GM23338 (cell line): ENCODE data around the gene DDR2. TPM values are rescaled to one million over a fixed set of nuclear protein-coding genes. Genes with fewer than 3 reads are reported as not detected.

ENCODE experiments used
- ATAC-seq: fragments of 200-7000 bp; cut with Tn5 transposase; 3 replicates; pipeline ENCODE4 v1.9.1; 2020
- DNase-seq: peaks from one replicate; pipeline ENCODE4 v3.0.0-alpha.2; 2015; ENCODE audit warnings: low spot score
- H2AFZ ChIP-seq: fragments of 200-600 bp; sonication (generic); 2 replicates; pipeline ENCODE4 v1.8.0; 2016; ENCODE audit warnings: antibody characterized with exemption, mild to moderate bottlenecking, moderate library complexity
- H3F3A ChIP-seq: fragments of 200-600 bp; sonication (generic); replicated peaks from 2 replicates; pipeline ENCODE4 v1.8.0; 2017; ENCODE audit warnings: antibody characterized with exemption, mixed run types, low read depth
- H3K27ac ChIP-seq: fragments of 200-600 bp; sonication (generic); 2 replicates; pipeline ENCODE4 v1.6.1; 2016; ENCODE audit warnings: low read depth
- H3K27me3 ChIP-seq: fragments of 200-600 bp; sonication (generic); 2 replicates; pipeline ENCODE4 v1.8.0; 2016; ENCODE audit warnings: mild to moderate bottlenecking, mixed run types, moderate library complexity; ENCODE audit not compliant: insufficient read depth
- H3K36me3 ChIP-seq: fragments of 200-600 bp; sonication (generic); 2 replicates; pipeline ENCODE4 v1.8.0; 2016; ENCODE audit warnings: mild to moderate bottlenecking; ENCODE audit not compliant: insufficient read depth
- H3K4me1 ChIP-seq: fragments of 200-600 bp; sonication (generic); 2 replicates; pipeline ENCODE4 v1.8.0; 2016; ENCODE audit warnings: mild to moderate bottlenecking, moderate library complexity; ENCODE audit not compliant: insufficient read depth
- H3K4me2 ChIP-seq: fragments of 200-600 bp; sonication (generic); 2 replicates; pipeline ENCODE4 v1.7.1; 2017; ENCODE audit warnings: mixed run types
- H3K4me3 ChIP-seq: fragments of 200-600 bp; sonication (generic); 2 replicates; pipeline ENCODE4 v1.6.1; 2016; ENCODE audit warnings: mixed run types
- H3K79me2 ChIP-seq: fragments of 200-600 bp; sonication (generic); replicated peaks from 2 replicates; pipeline ENCODE4 v1.8.0; 2017; ENCODE audit warnings: mild to moderate bottlenecking; ENCODE audit not compliant: insufficient read depth
- H3K9me2 ChIP-seq: fragments of 200-600 bp; sonication (generic); 2 replicates; pipeline ENCODE4 v1.8.0; 2017; ENCODE audit not compliant: insufficient read depth
- H4K20me1 ChIP-seq: fragments of 200-600 bp; sonication (generic); replicated peaks from 2 replicates; pipeline ENCODE4 v1.8.0; 2017; ENCODE audit warnings: mild to moderate bottlenecking; ENCODE audit not compliant: insufficient read depth
- H3K27ac Mint-ChIP-seq: 2 replicates; pipeline ENCODE4 v1.8.0; 2020; ENCODE audit warnings: inconsistent platforms, mild to moderate bottlenecking, moderate library complexity, mixed read lengths
- H3K27me3 Mint-ChIP-seq: 3 replicates; pipeline ENCODE4 v1.8.0; 2022; ENCODE audit warnings: low read depth, mild to moderate bottlenecking, moderate library complexity, mixed read lengths, inconsistent platforms; ENCODE audit not compliant: insufficient read depth, poor library complexity
- H3K36me3 Mint-ChIP-seq: 3 replicates; pipeline ENCODE4 v1.8.0; 2021; ENCODE audit warnings: low read depth, mild to moderate bottlenecking, inconsistent platforms, moderate library complexity, mixed read lengths
- H3K4me1 Mint-ChIP-seq: 3 replicates; pipeline ENCODE4 v1.8.0; 2020; ENCODE audit warnings: mild to moderate bottlenecking, inconsistent platforms, mixed read lengths
- H3K4me3 Mint-ChIP-seq: 3 replicates; pipeline ENCODE4 v1.8.0; 2021; ENCODE audit warnings: moderate library complexity, mild to moderate bottlenecking, inconsistent platforms, mixed read lengths
- H3K9me3 Mint-ChIP-seq: 3 replicates; pipeline ENCODE4 v1.8.0; 2020; ENCODE audit warnings: moderate library complexity, mild to moderate bottlenecking, inconsistent platforms, mixed read lengths
- CREB1 ChIP-seq: fragments of 250-450 bp; sonication (Bioruptor Pico); IDR thresholded peaks from 2 replicates; pipeline ENCODE4 v1.5.0; 2020; ENCODE audit warnings: low read depth, mild to moderate bottlenecking, moderate library complexity
- CTCF ChIP-seq, 2 experiments: fragments of 200-600 bp in 1 of 2; sonication (generic) in 1 of 2; conservative IDR thresholded peaks; 2 replicates each; pipeline versions ENCODE4 v1.5.1 to v1.6.1; 2016 to 2017; ENCODE audit warnings: antibody characterized with exemption in 2 of 2, low read depth in 2 of 2, mild to moderate bottlenecking in 2 of 2, moderate library complexity in 1 of 2
- ETS1 ChIP-seq: IDR thresholded peaks from 2 replicates; pipeline ENCODE4 v1.6.1; 2016; ENCODE audit warnings: antibody characterized with exemption
- EZH2 ChIP-seq: fragments of 200-600 bp; sonication (generic); IDR thresholded peaks from one replicate; pipeline ENCODE4 v1.8.0; 2017; ENCODE audit warnings: antibody characterized with exemption, mild to moderate bottlenecking, low read depth; ENCODE audit not compliant: unreplicated experiment
- EZH2phosphoT487 ChIP-seq: fragments of 200-600 bp; sonication (generic); IDR thresholded peaks from one replicate; pipeline ENCODE4 v1.8.1; 2018; ENCODE audit warnings: antibody characterized with exemption; ENCODE audit not compliant: unreplicated experiment
- JUNB ChIP-seq: IDR thresholded peaks from one replicate; pipeline ENCODE4 v1.6.1; 2016; ENCODE audit warnings: antibody characterized with exemption; ENCODE audit not compliant: unreplicated experiment
- NANOG ChIP-seq: IDR thresholded peaks from 2 replicates; pipeline ENCODE4 v1.6.1; 2016; ENCODE audit warnings: antibody characterized with exemption, borderline replicate concordance
- POLR2AphosphoS5 ChIP-seq: IDR thresholded peaks from 2 replicates; pipeline ENCODE4 v1.6.1; 2016; ENCODE audit warnings: antibody characterized with exemption, low read depth
- REST ChIP-seq: IDR thresholded peaks from one replicate; pipeline ENCODE4 v1.6.1; 2018; ENCODE audit warnings: antibody characterized with exemption; ENCODE audit not compliant: unreplicated experiment
- STAT1 ChIP-seq: IDR thresholded peaks from one replicate; pipeline ENCODE4 v1.6.1; 2016; ENCODE audit warnings: antibody characterized with exemption; ENCODE audit not compliant: unreplicated experiment
- ZNF114 ChIP-seq: fragments of 250-450 bp; sonication (Bioruptor Pico); IDR thresholded peaks from 2 replicates; pipeline ENCODE4 v1.5.0; 2020; ENCODE audit warnings: mild to moderate bottlenecking, moderate library complexity
- ZNF331 ChIP-seq: fragments of 250-450 bp; sonication (Bioruptor Pico); IDR thresholded peaks from 2 replicates; pipeline ENCODE4 v1.5.0; 2020; ENCODE audit warnings: low read depth, mild to moderate bottlenecking, moderate library complexity
- ZNF462 ChIP-seq: fragments of 250-450 bp; sonication (Bioruptor Pico); IDR thresholded peaks from 2 replicates; pipeline ENCODE4 v1.5.0; 2020; ENCODE audit warnings: mild to moderate bottlenecking, moderate library complexity
- polyA plus RNA-seq: library from polyadenylated mRNA; unstranded; fragments of >200 nt; fragmentation: Nextera tagmentation; extraction: Ambion mirVana; gene quantifications from 2 replicates; pipeline ENCODE4 v1.2.1, GENCODE V29; 2016
- total RNA-seq: library from RNA; depleted of rRNA; stranded (reverse); fragments of >200 nt; shearing (Covaris generic); gene quantifications from 2 replicates; pipeline ENCODE4 v1.2.3, GENCODE V29; 2014

The DDR2 gene
- total and polyA plus RNA-seq, 2 experiments from 2014 or later, result 0.66 to 1.8 TPM

GRCh38 chr1:162662013-162662412, 29.7 kb downstream of the DDR2 start:
- H3K4me2 ChIP-seq, result no peak overlapping the region
- no peak overlapping the region for H3K4me3 Mint-ChIP-seq
- no peak overlapping the region for H2AFZ ChIP-seq
- H4K20me1 ChIP-seq, result no peaks in the 10 kb centered on the region
- no peaks in the 10 kb centered on the region for H3K27me3 ChIP-seq
- TF ChIP-seq STAT1, result no peak
- no peak for TF ChIP-seq EZH2
- TF ChIP-seq NANOG, result no peak
- no peak for TF ChIP-seq EZH2phosphoT487
- TF ChIP-seq ZNF331 (CRISPR knock-in tag), result no peak
- no peak for TF ChIP-seq POLR2AphosphoS5
- no peak for TF ChIP-seq JUNB
- TF ChIP-seq ZNF114 (CRISPR knock-in tag), result no peak
- no peak for TF ChIP-seq CTCF (conservative IDR thresholded peaks at IDR 0.05; ENCODE audit: low read depth in 2 of 2)
- TF ChIP-seq CREB1 (CRISPR knock-in tag), result no peak
- no peak for TF ChIP-seq ZNF462
- no peak for TF ChIP-seq ETS1
- TF ChIP-seq REST, result no peak
- H3K27ac ChIP-seq, result no peak overlapping the region
- H3K4me1 Mint-ChIP-seq, result no peaks in the 10 kb centered on the region; the same call in 2 of the 3 replicates
- no peaks in the 10 kb centered on the region; the same call in 1 of the 2 replicates for H3K4me1 ChIP-seq
- no peak overlapping the region for H3K27ac Mint-ChIP-seq
- H3K36me3 Mint-ChIP-seq, result no peaks in the 10 kb centered on the region
- ATAC-seq (no peak), DNase-seq (no peak)
- no peaks in the 10 kb centered on the region for H3K79me2 ChIP-seq
- no peaks in the 10 kb centered on the region for H3K9me3 Mint-ChIP-seq
- no peaks in the 10 kb centered on the region for H3K36me3 ChIP-seq
- H3K4me3 ChIP-seq, result no peak overlapping the region
- H3F3A ChIP-seq, result no peaks in the 10 kb centered on the region
- H3K27me3 Mint-ChIP-seq, result peaks cover 2% of the 10 kb centered on the region
- H3K9me2 ChIP-seq, result no peaks in the 10 kb centered on the region
